ENCODE measurements around the gene MUC2.

GRCh38 chr11:1050581-1051355 lies 23.9 kb upstream of the MUC2 start:
- TF ChIP-seq CTCF (IDR thresholded peaks at IDR 0.05; ENCODE audit: insufficient read depth, low read depth, low read length) (peak; percentile 65), EZH2 (IDR thresholded peaks at IDR 0.05; ENCODE audit: insufficient read depth, low read length) (no peak)

All from astrocyte (in vitro differentiated cells and primary cell).